Measurements from ENCODE around the gene SYPL2.

SYPL2 gene

DNA sequence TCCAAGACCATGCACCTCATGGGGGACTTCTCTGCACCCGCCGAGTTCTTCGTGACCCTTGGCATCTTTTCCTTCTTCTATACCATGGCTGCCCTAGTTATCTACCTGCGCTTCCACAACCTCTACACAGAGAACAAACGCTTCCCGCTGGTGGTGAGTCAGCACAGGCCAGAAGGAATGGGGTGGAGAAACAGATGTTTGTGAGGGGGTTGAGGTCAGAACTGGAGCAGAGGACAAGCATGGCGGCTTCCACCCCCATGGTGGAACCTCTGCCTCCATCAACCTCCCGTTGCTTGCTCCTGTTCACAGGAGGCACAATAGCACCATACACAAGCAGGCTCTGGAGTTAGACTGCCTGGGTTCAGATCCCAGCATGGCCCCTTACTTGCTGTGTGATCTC is 10.5 kb downstream of the SYPL2 start:
- Histone ChIP-seq H3K4me1 (ENCODE audit: insufficient read depth, low read length) (peaks cover 13% of the 10 kb centered on the region), H3K9me3 (ENCODE audit: low read length) (peaks cover 2% of the 10 kb centered on the region), H3K36me3 (ENCODE audit: insufficient read depth, low read length) (no peaks in the 10 kb centered on the region), H2AFZ (ENCODE audit: low read depth, low read length) (no peak overlapping the region), H3K27me3 (ENCODE audit: insufficient read depth, low read length) (peaks cover 49% of the 10 kb centered on the region), H3K4me3 (ENCODE audit: low read length) (no peak overlapping the region)

DNA sequence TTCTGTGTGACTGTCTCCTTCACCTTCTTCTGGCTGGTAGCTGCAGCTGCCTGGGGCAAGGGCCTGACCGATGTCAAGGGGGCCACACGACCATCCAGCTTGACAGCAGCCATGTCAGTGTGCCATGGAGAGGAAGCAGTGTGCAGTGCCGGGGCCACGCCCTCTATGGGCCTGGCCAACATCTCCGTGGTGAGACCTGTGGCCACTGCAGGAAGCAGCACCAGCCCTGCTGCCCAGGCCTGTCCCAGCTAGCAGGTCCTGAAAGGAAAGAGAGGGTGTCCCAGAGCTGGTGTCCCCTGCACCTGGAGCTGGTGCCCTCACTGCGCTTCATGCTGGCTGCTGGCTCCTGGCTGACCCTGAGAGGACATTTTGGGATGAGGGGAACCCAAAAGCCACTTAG is 11.5 kb downstream of the SYPL2 start:
- Histone ChIP-seq H3K9me3 (ENCODE audit: low read length) (peaks cover 2% of the 10 kb centered on the region), H3K27me3 (ENCODE audit: insufficient read depth, low read length) (peaks cover 49% of the 10 kb centered on the region), H2AFZ (ENCODE audit: low read depth, low read length) (no peak overlapping the region), H3K4me3 (ENCODE audit: low read length) (no peak overlapping the region), H3K4me1 (ENCODE audit: insufficient read depth, low read length) (peaks cover 21% of the 10 kb centered on the region), H3K36me3 (ENCODE audit: insufficient read depth, low read length) (no peaks in the 10 kb centered on the region)

DNA sequence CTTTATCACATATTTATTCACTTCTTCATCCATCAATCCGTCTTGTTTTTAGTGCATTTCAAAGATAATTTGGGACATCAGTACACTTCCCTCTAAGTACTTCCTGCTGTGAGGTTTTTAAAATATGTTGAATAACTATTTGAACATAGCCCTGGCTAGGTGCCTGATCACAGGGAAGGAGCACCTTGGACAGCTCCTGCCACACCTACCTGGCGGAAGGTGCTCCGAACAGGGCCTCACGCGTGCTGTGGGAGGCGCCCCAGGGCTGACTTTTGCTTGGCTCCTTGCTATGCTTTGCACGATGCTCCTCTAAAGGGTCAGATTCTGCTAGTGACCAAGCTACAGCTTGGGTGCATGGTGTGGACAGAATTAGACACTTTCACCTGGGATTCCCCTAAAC is 12.5 kb downstream of the SYPL2 start:
- peaks cover 43% of the 10 kb centered on the region for H3K27me3 ChIP-seq (ENCODE audit: insufficient read depth, low read length)
- peaks cover 2% of the 10 kb centered on the region for H3K9me3 ChIP-seq (ENCODE audit: low read length)
- no peak overlapping the region for H2AFZ ChIP-seq (ENCODE audit: low read depth, low read length)
- no peak overlapping the region for H3K4me3 ChIP-seq (ENCODE audit: low read length)
- H3K4me1 ChIP-seq (ENCODE audit: insufficient read depth, low read length), result peaks cover 25% of the 10 kb centered on the region
- no peaks in the 10 kb centered on the region for H3K36me3 ChIP-seq (ENCODE audit: insufficient read depth, low read length)

DNA sequence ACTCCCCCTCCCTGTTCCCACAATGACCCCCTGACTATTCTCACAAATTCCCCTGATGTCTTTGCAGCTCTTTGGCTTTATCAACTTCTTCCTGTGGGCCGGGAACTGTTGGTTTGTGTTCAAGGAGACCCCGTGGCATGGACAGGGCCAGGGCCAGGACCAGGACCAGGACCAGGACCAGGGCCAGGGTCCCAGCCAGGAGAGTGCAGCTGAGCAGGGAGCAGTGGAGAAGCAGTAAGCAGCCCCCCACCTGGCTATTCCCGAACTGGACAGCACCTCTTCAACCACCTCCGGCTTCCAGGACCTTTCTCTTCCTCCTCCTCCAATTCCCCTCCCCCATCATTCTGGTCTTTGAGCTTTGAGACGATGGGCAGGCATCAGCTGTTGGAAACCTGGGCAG is 13.0 kb downstream of the SYPL2 start:
- H3K4me3 ChIP-seq (ENCODE audit: low read length), result no peak overlapping the region
- H3K27me3 ChIP-seq (ENCODE audit: insufficient read depth, low read length), result peaks cover 43% of the 10 kb centered on the region
- H3K36me3 ChIP-seq (ENCODE audit: insufficient read depth, low read length), result no peaks in the 10 kb centered on the region
- H3K4me1 ChIP-seq (ENCODE audit: insufficient read depth, low read length), result peaks cover 27% of the 10 kb centered on the region
- H2AFZ ChIP-seq (ENCODE audit: low read depth, low read length), result no peak overlapping the region
- H3K9me3 ChIP-seq (ENCODE audit: low read length), result peaks cover 2% of the 10 kb centered on the region

DNA sequence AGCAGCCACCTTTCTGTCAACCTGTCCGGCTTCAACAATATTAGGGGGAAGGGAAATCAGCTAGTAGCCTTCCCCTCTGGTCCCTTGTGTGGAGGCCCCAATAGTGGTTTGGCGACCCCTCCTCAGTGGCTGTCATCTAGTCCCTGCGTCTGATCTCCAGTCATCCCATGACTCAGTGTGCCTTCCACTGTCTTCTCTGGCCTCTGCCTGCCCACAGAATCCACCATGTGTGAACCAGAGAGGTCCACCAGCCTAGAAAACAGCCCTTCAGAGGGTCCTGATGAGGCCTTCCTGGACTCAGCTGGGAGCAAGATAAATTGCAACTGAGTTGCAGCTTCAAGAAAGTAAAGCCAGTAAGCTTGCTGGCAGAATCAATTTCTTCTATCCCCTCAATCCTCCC is 13.6 kb downstream of the SYPL2 start:
- no peak overlapping the region for H3K4me3 ChIP-seq (ENCODE audit: low read length)
- peaks cover 33% of the 10 kb centered on the region for H3K4me1 ChIP-seq (ENCODE audit: insufficient read depth, low read length)
- peaks cover 39% of the 10 kb centered on the region for H3K27me3 ChIP-seq (ENCODE audit: insufficient read depth, low read length)
- H3K36me3 ChIP-seq (ENCODE audit: insufficient read depth, low read length), result no peaks in the 10 kb centered on the region
- no peak overlapping the region for H2AFZ ChIP-seq (ENCODE audit: low read depth, low read length)
- peaks cover 2% of the 10 kb centered on the region for H3K9me3 ChIP-seq (ENCODE audit: low read length)

DNA sequence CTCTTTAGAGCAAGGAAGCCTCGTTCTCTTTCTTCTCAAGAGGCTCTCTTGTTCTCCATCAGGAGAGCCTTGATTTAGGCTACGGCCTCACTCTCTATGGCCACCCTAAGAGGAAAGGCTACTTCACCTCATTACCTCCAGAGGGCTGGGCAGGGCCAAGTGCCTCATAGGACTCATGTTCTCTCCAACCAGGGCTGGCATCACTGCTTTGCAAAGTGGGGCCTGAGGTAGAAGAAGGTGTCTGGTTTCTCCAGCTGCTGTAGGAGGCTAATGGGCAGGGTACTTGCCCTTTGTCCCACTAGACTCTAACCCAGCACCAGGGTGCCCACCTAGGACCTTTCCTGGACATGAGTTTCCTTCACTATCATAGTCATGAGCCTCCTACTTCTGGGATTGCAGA is 15.3 kb downstream of the SYPL2 start:
- Histone ChIP-seq H3K4me1 (ENCODE audit: insufficient read depth, low read length) (peaks cover 37% of the 10 kb centered on the region), H3K9me3 (ENCODE audit: low read length) (no peaks in the 10 kb centered on the region), H3K36me3 (ENCODE audit: insufficient read depth, low read length) (peaks cover 9% of the 10 kb centered on the region), H3K27me3 (ENCODE audit: insufficient read depth, low read length) (peaks cover 29% of the 10 kb centered on the region), H3K4me3 (ENCODE audit: low read length) (no peak overlapping the region), H2AFZ (ENCODE audit: low read depth, low read length) (peak overlapping the region; percentile 55)

DNA sequence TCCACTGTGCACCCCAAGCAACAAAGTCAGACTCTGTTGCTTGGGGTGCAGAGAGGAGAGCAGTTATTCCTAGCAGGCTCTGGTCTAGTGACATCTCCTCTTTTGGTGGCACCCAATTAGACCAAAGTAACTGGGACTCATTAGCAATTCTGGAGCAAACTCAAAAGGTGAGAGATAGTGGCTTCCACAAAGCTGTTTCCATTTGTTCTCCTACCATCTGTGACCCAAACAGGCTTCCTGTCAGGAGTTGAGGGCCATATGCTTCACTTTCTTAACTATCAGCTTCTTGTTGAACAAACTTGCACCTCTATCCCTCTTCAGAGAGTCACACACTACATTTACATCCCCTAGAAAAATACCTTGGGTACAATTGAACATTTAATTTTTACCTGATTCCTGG is 15.9 kb downstream of the SYPL2 start:
- Histone ChIP-seq H3K4me1 (ENCODE audit: insufficient read depth, low read length) (peaks cover 37% of the 10 kb centered on the region), H3K27me3 (ENCODE audit: insufficient read depth, low read length) (peaks cover 29% of the 10 kb centered on the region), H3K4me3 (ENCODE audit: low read length) (no peak overlapping the region), H2AFZ (ENCODE audit: low read depth, low read length) (no peak overlapping the region), H3K9me3 (ENCODE audit: low read length) (no peaks in the 10 kb centered on the region), H3K36me3 (ENCODE audit: insufficient read depth, low read length) (peaks cover 13% of the 10 kb centered on the region)

DNA sequence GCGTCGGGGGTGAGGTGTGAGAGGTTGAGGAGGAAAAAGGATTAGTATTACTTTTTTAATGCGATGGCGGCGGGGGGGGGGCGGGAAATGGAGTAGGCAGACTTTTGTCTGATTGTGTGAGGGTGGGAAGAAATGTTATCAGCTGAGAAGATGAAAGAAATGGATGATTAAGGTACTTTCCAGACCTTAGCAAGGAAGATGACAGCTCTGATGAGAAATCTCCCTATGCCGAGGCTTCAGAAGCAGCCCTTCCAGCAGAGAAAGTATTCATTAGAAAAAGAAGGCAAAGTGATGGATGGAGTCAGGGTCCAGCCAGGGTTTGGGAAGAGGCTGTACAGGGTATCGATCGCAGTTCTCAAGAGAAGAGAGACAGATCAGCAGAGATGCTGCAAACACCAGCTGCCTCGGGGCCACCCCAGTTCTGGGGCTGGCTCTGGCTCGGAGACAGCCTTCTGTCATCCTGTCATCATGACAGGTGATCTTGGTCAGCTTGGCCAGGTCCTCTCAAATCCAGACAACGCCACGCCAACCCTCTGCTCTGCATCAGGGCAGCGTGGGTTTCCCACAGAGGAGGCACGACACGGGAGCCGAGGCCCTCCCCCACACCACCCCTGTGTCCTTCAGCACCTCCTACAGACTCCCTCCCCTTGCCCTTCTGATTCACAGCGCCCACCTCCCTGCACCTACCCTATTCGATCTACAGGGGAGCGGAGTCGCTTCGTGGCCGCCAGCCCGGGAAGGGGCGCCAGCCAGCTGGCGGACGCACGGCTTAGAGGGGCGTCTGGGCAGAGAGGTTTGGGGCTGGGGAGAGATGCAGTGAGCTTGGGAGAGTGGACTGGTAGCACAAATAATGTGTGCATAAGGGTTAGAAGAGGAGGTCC is 16.7 kb downstream of the SYPL2 start:
- Histone ChIP-seq H3K9me3 (ENCODE audit: low read length) (no peaks in the 10 kb centered on the region), H2AFZ (ENCODE audit: low read depth, low read length) (peak overlapping the region; percentile 49), H3K36me3 (ENCODE audit: insufficient read depth, low read length) (peaks cover 20% of the 10 kb centered on the region)

DNA sequence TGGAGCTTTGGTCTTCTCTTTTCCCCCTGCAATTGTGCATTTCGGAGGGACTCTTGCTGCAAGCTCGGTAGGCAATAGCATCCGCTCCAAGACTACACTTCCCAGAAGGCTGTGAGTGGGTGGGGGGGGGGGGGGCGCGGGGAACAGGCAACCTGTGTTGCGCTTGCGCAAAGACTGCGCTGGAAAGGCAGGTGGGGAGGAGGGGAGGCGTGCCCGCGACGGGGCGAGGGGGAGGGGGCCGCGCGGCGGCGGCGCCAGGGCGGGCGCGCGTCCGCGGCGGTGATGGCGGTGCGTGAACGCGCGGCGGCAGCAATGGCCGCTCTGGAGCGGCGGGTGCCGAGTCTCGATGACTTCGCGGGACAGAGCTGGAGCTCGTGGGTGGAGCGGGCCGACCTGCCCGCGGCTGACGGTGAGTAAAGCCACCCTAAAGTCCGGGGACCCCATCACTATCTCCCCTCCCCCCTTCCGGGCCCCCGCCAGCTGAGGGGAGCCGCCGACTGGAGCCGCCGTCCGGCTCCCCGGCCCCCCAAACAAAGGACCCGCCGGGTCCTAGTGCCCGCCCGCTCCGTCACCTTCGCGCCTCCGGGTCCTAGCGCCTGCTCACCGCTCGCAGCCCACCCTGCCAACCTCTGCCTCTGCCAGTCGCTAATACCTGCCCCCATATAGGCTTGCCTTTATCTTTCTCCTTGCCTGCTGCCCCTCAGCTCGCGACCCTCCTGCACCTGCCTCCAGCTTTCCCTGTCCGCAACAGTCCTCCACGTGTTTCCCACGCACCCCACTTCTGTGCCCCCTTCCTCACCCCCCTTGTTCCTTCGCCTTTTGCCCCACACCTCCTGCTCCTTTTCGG is 17.5 kb downstream of the SYPL2 start, which contains the start of gene ATXN7L2:
ATXN7L2 (plus strand) TSS at position 234 of the 847 bp plus-strand sequence; CDS start at position 283, 49 bp downstream.
- H3K27me3 ChIP-seq (ENCODE audit: insufficient read depth, low read length), result peaks cover 15% of the 10 kb centered on the region
- peaks cover 28% of the 10 kb centered on the region for H3K36me3 ChIP-seq (ENCODE audit: insufficient read depth, low read length)
- no peaks in the 10 kb centered on the region for H3K9me3 ChIP-seq (ENCODE audit: low read length)
- peak within 1 kb of the TSS; percentile 49 for H2AFZ ChIP-seq (ENCODE audit: low read depth, low read length)
- peaks cover 37% of the 10 kb centered on the region for H3K4me1 ChIP-seq (ENCODE audit: insufficient read depth, low read length)
- H3K4me3 ChIP-seq (ENCODE audit: low read length), result peak within 1 kb of the TSS; percentile 85

More for the DNA sequence above, 16.7 kb downstream of the SYPL2 start:
- H3K4me3 ChIP-seq (ENCODE audit: low read length), result peak overlapping the region; percentile 63
- peaks cover 37% of the 10 kb centered on the region for H3K4me1 ChIP-seq (ENCODE audit: insufficient read depth, low read length)
- H3K27me3 ChIP-seq (ENCODE audit: insufficient read depth, low read length), result peaks cover 22% of the 10 kb centered on the region

DNA sequence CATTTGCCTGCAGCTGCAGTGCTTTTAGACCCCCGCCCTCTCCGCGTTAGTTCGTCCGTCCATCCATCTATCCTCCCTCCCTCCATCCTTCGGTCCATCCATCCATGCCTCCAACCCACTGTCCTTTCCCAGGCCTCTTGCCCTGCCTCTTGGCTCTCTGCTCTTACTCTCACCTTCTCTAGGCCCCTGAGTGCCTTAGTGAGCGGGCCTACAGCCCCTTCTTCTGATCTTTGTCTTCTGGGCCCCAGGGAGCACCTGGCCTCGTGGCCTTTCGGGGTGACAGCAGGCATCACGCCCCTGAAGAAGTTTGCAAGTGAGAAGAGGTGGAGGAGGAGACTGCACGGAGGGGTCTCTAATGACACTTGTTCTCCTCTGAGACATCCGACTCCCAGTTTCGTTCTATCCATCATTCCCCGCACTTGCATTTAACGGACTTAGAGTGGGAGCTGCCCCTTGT is 18.2 kb downstream of the SYPL2 start:
- Histone ChIP-seq H2AFZ (ENCODE audit: low read depth, low read length) (peak overlapping the region; percentile 13), H3K4me1 (ENCODE audit: insufficient read depth, low read length) (peaks cover 37% of the 10 kb centered on the region), H3K27me3 (ENCODE audit: insufficient read depth, low read length) (peaks cover 14% of the 10 kb centered on the region), H3K9me3 (ENCODE audit: low read length) (no peaks in the 10 kb centered on the region), H3K4me3 (ENCODE audit: low read length) (peak overlapping the region; percentile 85), H3K36me3 (ENCODE audit: insufficient read depth, low read length) (peaks cover 33% of the 10 kb centered on the region)

DNA sequence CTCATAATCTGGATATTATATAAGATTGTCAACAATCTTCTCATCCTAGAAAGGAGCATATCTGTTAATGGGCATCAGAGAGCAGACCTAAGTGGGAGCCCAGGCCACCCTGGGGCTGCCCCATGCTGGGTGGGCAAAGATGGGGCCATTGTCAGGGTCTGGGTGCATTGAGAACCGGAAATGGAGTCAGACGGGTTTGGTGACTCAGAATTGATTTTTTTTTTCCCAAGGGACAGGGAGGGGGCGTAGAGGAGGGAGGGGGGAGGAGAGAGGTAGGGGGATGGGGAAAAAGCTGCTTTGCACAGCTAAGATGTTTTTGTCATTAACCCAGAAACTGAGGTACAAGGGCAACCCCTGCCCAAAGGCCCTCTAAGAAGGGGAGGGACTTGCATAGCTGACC is 18.7 kb downstream of the SYPL2 start:
- peaks cover 37% of the 10 kb centered on the region for H3K4me1 ChIP-seq (ENCODE audit: insufficient read depth, low read length)
- peak overlapping the region; percentile 85 for H3K4me3 ChIP-seq (ENCODE audit: low read length)
- no peaks in the 10 kb centered on the region for H3K9me3 ChIP-seq (ENCODE audit: low read length)
- H2AFZ ChIP-seq (ENCODE audit: low read depth, low read length), result no peak overlapping the region
- H3K27me3 ChIP-seq (ENCODE audit: insufficient read depth, low read length), result peaks cover 9% of the 10 kb centered on the region
- H3K36me3 ChIP-seq (ENCODE audit: insufficient read depth, low read length), result peaks cover 34% of the 10 kb centered on the region

DNA sequence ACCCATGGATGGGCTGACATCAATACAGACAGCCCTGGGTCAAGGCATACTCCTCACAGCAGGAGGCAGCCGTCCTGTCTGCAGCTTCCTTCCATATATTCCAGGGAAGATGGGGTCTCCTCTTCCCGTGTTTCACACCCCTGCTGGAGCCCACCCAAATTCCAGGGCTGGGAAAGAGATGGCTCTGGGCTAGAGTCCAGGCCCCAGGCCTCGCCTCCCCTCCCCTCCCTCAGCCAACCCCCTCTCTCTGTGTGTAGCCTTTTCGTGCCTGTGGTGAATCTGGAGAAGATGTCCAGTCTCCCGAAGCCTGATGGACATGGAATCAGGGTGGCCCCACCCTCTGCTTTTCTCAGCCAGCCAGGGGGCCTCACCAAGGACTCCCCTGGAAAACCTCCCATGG is 20.9 kb downstream of the SYPL2 start:
- Histone ChIP-seq H3K4me3 (ENCODE audit: low read length) (no peak overlapping the region), H3K9me3 (ENCODE audit: low read length) (no peaks in the 10 kb centered on the region), H3K4me1 (ENCODE audit: insufficient read depth, low read length) (peaks cover 20% of the 10 kb centered on the region), H2AFZ (ENCODE audit: low read depth, low read length) (no peak overlapping the region), H3K36me3 (ENCODE audit: insufficient read depth, low read length) (peaks cover 54% of the 10 kb centered on the region), H3K27me3 (ENCODE audit: insufficient read depth, low read length) (no peaks in the 10 kb centered on the region)

DNA sequence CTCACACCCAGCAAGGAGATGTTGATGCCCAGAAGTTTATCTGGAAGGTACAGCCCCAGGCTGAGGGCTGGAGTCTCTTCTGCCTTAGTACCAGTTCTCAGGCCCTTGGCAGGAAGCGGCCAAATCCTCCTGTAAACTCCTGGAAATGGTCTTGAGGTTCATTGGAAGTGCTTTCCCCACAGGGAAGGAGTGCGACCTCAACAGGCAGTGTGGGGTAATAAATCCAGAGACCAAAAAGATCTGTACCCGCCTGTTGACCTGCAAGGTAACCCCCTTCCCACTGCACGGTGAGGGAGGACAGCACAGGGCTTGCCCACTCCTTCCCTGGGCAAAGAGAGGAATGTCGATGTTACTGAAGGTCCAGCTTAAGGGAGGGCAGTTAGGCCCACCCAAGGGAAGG is 21.9 kb downstream of the SYPL2 start:
- Histone ChIP-seq H3K36me3 (ENCODE audit: insufficient read depth, low read length) (peaks cover 54% of the 10 kb centered on the region), H2AFZ (ENCODE audit: low read depth, low read length) (no peak overlapping the region), H3K4me1 (ENCODE audit: insufficient read depth, low read length) (peaks cover 12% of the 10 kb centered on the region), H3K27me3 (ENCODE audit: insufficient read depth, low read length) (no peaks in the 10 kb centered on the region), H3K4me3 (ENCODE audit: low read length) (no peak overlapping the region), H3K9me3 (ENCODE audit: low read length) (no peaks in the 10 kb centered on the region)

Data from neuron (in vitro differentiated cells).